ENCODE measurements around the gene PRRT1.

- TF ChIP-seq CTCF (IDR thresholded peaks at IDR 0.05; ENCODE audit: borderline replicate concordance, extremely low read depth, low read length, poor library complexity, severe bottlenecking) (peak; percentile 27), EZH2 (IDR thresholded peaks at IDR 0.05; ENCODE audit: borderline replicate concordance, low read depth, low read length, severe bottlenecking) (no peak)
Observed at GRCh38 chr6:32153564-32154513, 2.1 kb upstream of the PRRT1 start, which contains the start of gene PPT2.

All from DND-41 (cell line).